HuH-7.5 (cell line): Measurements from ENCODE around the gene RAET1G.
"Not testable (repeated sequence)": the region's sequence is repeated elsewhere in the genome, so short reads cannot be mapped to it uniquely, and the experiment has no call there.

Experiments
- DNase-seq: peaks from one replicate; pipeline ENCODE4 v3.0.0; 2011; ENCODE audit warnings: low spot score

RAET1G gene

DNA sequence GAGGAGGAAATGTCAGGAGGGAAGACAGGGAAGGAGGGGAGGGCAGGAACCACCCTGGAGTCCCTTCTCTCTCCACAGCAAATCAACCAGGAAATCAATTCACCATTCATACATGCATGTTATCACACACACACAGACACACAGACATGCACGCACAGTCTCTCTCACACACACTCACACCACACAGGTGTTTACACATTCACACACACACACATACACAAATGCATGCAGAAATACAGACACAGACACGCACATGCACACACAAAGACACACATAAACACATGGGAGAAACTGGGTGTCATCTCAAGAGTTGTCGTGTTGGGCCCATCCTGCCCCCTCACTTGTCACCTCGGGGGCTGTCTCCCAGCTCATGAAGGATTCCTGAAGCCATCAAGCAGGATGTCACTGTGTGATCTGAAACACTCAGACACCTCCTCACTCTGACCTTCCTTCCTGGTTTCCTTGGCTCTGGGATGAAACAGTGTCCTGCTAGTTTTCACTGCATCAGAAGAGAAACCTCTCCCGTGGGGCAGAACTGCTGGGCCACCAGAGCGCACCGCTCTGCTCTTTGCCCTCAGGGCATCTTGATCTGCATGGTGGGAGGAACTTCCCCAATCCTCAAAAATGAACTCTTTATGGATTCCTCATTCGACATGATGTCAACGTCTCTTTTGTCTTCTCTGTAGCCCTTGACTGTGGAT is 9.2 kb downstream of the RAET1G start:
- DNase-seq = no peak

DNA sequence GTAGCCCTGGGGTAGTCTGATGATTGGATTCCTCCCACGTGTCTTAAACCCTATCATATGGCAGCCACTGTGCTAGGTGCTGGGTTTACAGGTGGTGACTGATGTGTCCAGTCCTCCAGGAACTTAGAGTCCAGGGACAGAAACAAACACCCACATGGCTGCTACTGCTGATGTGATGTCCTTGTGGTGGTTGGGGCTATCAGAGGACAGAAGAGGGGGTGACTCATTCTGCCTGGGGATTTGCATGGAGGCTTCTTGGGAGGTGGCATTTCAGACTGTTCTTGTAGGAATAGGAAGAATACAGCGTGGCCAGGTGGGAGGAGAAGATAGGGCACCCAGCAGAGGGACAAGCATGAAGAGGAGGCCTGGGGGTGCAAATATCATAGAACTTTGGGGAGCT is 9.8 kb downstream of the RAET1G start:
- no peak for DNase-seq

DNA sequence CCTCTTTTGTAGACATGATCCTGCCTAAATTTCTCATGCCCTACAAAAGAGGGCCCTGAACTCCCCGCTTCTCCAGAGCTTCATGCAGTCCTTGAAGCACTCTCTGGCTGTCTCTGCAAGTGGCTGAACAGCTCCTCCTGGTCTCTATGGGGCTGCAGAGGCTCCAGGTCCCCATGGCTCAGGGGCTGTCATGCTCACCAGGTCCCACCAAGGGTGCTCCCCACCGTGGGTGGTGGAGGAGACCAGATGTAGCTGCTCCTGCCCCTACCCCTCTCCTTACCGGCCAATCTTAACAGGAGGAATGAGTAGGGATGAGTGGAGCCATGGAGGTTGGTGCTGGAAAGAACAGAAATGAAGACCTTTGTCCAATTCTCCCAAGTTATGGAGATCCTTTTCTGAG is 10.2 kb downstream of the RAET1G start:
- DNase-seq = not testable (repeated sequence)

DNA sequence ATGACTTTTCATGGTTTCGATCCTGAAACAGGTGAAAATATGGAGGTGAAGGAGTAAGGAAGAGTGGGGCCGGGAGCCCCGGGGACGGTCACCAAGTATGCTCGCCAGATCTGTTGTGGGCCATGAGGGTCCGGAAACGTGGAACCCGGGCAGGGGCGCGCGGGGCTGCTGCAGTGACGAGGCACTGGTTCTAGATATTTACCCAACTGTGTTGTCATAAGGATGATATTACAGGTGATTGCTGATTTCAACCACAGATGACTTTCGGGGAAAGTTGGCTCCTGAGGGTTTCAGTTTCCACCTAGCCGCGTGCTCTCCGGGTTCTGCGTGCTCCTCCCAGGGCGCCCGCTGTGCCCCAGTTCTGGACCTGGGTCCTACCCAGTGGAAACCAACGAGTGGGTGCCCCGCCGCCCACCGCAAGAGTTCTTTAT is 12.2 kb downstream of the RAET1G start:
- no peak for DNase-seq

DNA sequence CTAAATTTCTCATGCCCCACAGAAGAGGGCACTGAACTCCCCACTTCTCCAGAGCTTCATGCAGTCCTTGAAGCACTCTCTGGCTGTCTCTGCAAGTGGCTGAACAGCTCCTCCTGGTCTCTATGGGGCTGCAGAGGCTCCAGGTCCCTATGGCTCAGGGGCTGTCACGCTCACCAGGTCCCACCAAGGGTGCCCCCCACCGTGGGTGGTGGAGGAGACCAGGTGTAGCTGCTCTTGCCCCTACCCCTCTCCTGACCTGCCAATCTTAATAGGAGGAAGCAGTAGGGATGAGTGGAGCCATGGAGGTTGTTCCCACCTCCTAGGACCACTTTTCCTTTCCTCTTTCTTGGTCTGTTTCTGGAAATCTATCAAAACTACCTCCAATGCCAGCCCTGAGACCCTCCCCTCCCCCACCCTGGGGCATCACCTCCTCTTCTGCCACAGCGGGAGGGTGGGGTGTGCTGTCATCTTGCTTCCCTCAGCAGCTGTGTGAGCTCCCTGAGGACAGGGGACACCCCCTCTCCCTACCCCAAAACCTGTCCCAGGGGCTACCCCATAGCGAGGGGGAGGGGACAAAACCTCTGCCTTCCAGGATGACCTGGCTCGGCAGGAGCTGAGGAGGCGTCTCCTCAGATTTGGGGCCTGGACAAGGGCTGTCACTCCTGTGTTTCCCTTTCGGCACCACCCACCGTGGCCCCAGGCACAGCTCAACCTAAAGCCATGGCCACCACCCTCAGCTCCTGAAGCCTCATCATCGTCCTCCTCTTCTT is 13.0 kb downstream of the RAET1G start:
- no peak for DNase-seq

DNA sequence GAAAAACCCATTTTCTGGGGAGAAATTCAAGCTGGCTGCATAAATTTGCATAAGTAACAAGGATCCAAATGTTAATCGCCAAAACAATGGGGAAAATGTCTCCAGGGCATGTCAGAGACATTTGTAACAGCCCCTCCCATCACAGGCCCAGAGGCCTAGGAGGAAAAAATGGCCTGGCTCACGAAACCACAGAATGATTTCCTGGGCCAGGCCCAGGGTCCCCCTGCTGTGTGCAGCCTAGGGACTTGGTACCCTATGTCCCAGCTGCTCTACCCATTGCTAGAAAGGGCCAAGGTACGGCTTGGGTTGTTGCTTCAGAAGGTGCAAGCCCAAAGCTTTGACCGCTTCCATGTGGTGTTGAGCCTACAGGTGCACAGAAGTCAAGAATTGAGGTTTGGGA is 14.4 kb downstream of the RAET1G start:
- DNase-seq = not testable (repeated sequence)

DNA sequence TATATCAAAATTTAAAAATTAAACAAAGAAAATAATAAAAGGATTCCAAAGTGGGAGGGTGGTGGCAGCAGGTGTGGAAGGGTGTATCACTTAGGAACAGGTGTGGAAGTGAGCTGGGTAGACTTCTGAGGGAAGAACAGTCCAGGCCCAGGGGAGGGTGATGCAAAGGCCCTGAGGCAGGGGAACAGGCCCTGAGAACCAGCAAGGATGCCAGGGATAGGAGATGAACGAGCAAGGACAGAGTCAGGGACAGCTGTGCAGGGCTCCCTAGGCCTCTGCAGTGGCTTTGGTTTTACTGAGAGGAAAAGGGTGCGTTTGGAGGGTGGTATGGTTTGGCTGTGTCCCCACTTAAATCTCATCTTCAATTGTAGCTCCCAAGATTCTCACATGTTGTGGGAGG is 15.6 kb downstream of the RAET1G start:
- DNase-seq = no peak

DNA sequence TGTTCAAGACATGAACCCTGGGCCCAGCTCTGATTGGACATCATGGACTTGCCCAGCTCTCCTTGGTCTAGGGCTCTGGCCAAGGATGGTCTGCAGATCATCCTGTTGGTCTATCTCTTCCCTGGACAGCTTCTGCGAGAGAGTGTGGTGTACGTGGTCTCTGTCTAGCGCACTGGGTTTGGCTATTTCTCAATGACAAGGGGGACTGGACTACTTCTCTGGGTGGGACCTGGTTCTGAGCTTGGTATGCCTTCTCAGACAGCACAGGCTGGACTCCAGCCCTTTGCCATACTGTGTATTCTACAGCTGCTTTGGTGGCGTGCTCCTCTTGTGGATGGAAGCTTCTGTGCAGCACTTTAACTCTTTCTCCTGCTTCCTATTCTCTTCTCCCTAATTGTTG is 16.5 kb downstream of the RAET1G start:
- DNase-seq = no peak

DNA sequence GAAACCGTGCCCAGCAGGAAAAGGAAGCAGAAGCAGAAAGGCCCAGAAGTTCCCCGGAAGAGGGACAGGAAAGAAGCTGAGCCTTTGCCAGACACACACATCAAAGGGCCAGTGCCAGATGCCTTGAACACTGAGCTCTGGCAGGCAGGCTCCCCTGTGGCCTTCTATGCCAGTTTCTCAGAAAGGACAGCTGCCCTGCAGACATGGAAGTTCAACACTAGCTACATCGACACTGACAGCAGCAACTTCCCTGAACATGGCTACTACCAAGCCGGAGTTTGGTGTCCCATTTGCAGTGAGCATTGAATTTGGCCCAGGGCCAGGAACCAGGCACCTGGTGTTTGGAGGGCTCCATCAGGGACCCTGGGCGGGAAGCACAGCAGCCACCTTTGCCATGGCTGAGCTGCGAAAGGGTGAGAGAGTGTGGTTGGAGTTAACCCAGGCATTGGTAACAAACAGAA is 17.0 kb downstream of the RAET1G start:
- DNase-seq = no peak

DNA sequence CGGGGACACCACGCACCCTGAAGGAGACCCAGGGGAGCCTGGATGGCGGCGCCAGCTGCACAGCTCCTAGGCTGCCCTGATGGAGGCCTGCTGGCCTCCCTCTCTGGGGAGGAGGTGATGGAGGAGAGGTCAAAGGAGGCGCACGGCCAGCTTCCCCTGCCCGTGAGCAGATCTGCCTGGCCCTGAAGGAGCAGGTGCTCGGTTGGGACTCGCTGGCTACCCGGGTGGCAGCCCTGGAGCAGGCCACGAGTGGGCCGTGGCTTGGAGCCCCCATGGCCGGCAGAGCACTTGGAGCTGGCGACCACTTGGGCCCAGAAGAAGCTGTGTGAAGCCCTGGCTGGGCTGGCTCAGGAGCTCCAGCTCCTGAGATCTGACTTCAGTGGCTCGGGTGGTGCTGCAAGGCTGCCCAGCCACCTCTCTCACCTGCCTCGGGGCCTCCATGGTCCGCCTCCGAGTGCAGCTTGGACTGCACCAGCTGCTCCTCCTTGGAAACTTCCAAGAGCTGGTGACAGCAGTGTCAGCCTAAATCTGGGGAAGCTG is 17.5 kb downstream of the RAET1G start:
- no peak for DNase-seq

DNA sequence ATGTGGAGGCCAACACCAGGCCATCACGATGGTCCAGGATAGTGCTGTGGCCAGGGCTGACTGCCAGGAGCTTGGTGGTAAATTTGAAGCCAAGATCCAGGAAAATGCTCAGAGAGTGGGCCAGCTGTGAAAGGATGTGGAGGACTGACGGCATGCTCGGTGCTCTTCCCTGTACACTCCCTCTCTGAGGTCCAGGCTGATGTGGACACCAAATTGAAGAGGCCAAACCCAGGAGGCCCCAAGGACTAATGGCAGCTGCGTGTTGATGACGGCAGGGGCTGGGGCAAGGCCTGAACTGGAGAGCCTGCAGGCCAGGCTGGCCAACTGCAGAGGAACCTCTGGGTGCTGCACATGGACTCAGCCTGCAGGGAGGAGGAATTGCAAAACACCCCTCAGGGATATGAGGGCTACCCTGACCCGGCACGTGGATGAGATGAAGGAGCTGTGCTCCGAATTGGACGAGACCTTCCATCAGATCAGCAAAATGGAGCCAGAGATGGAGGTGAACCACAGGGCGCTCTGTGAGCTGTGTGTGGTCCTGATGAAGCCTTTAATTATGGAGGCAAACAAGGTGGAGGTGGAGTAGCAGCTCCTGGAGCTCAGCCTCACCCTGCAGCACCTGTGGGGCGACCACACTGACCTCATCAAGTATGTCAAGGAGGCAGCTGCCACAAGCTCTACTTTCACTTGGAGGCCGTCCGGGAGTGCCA is 18.1 kb downstream of the RAET1G start:
- no peak for DNase-seq

DNA sequence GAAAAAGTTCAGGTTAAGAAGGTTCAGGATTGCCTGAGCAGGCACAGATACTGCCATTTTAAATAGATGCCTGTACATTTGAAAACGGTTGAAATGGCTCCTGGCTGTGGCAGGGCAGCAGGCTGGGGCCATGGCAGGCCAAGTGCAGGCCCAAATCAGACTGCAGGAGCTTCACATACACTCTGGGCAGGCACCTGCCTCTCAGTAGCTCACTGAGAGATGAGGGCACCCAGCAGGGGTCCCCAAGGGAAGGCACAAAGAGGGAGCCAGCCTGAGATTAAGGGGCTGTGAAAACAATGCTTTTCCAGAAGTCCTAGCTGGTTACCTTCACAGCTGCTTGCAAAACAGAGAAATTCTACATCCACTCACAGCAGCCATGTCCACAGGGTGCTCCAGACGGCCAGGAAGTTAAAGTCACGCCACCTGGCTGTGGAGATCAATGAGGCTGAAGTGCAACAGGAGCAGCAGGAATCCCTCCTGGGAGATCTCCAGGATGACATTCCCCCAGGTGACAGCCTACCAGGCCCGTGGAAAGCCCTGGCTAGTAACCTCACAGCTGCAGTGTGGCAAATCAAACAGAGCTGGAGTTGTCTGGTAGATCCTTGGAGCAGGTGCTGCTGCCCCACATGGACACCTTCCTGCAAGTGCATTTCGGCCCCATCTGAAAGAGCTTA is 18.8 kb downstream of the RAET1G start:
- no peak for DNase-seq

DNA sequence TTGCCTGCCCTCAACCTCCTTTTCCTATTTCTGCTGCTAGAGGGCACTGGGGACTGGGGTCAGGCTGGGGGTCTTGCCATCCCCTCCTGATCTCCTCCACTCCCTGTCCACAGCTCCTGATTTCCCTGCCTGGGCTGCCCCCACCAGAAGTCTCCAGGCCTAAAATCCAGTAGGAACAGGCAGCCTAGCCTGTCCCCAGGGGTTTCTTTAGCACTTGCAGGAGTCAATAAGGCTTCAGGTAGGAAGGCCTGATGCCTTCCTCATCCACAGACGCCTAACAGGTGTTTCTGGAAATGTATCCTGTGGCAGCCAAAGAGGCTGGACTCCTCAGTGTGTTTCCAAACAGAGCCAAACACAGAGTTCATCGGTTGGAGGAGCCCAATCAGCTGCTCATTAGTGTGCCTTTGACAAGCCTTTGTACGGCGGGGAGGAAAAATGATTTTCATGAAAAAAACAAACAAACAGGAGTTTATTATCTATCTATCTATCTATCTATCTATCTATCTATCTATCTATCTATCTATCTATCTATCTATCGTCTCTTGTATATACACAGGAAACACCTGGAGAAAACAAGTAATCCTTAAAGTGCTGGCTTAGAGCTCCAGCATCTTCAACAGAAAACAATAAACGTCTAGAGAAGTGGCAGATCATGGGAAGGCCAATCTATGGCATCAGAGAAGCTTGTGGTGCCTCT is 21.3 kb downstream of the RAET1G start:
- no peak for DNase-seq

DNA sequence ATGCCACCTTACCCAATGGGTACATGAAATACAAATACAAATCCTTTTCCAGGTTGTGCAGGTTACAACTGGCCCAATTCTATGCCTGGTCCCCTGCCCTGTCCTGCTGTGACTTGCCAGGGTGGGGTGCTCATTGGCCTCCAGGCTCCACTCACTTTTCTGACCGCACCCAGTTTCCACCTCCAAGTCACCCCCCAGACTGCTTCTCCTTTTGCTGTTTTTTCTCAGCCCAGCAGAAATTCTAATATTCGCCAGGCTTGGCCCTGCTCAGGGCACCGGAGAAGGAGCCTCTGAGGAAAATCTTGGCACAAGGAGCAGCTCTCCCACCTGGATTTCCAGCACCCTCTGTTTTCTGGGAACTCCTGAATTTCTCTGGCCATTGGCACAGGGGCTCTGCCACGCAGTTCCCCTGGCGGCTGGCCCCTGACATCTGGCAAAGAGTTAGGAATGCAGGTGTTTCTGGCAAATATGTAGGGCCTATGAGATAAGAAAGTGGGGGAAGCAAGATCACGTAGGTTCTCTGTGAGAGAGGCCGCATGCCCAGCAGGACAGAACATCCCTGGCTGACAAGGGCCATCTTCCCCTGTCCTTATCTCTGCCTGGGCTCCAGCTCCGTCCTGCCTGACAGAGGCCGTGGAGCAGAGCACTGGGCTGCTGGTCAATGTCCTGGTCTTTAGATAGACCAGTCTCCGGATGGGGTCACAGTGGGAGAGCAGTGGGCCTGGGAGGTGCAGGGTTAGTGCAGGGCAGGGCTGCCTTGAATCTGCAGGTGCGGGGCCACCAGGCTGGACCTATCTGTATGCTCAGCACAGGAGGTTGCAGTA is 22.1 kb downstream of the RAET1G start:
- no peak for DNase-seq

DNA sequence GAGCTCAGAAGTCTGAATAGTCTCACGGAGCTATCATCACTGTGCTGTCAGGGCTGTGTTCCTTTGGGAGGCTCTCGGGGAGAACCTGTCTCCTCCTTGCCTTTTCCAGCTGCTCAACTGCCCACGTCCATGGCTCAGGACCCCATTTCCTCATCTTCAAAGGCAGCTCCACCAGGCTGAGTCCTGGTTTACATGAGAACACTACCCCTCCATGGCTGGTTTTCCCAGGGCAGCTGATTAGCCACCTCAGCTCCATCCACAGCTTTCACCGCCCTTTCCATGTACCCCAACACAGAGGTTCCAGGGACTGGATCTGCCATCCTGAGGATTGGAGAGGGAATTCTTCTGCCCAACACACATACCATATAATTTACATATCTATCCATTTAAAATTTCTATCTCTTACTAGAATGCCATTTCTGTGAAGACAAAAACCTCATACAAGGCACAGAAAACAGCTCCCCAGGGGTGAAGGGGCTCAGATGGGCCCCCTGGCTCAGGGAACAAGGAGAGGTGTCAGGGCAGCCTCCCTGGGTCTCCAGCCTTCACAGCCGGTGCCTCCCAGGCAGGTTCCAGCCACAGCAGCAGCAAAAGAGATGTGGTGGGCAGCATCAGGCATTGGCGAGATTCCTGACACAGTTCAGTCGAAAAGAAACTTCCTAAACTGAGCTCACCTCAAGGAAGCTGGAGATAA is 22.8 kb downstream of the RAET1G start:
- no peak for DNase-seq

DNA sequence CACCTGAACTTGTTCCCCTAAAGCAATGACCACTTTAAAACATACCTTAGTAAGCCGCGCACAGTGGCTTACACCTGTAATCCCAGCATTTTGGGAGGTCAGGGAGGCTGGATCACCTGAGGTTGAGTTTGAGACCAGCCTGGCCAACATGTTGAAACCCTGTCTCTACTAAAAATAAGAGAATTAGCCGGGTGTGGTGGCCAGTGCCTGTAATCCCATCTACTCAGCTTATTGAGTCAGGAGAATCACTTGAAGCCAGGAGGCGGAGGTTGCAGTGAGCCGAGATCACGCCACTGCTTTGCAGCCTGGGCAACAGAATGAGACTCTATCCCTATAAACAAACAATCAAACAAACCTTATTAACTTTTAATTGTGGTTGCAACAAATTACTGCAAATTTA is 23.4 kb downstream of the RAET1G start:
- no peak for DNase-seq

DNA sequence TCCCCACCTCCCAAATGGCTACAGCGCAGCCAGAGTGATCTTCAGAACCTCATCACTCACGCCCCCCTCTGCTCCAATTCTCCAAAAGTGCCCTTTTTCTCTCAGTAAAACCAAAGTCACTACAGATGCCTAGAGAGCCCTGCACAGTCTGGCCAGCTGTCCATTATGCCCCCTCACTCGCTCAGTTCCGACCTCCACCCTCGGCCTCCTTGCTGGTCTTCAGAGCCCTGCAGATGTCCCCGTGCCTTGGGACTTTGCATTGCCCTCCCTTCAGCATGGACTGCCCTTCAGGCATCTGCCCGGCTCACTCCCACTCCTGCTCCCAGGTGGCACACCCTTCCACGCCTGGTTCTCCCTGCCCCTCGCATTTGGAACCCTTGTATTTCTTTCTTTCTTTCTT is 24.0 kb downstream of the RAET1G start:
- no peak for DNase-seq

DNA sequence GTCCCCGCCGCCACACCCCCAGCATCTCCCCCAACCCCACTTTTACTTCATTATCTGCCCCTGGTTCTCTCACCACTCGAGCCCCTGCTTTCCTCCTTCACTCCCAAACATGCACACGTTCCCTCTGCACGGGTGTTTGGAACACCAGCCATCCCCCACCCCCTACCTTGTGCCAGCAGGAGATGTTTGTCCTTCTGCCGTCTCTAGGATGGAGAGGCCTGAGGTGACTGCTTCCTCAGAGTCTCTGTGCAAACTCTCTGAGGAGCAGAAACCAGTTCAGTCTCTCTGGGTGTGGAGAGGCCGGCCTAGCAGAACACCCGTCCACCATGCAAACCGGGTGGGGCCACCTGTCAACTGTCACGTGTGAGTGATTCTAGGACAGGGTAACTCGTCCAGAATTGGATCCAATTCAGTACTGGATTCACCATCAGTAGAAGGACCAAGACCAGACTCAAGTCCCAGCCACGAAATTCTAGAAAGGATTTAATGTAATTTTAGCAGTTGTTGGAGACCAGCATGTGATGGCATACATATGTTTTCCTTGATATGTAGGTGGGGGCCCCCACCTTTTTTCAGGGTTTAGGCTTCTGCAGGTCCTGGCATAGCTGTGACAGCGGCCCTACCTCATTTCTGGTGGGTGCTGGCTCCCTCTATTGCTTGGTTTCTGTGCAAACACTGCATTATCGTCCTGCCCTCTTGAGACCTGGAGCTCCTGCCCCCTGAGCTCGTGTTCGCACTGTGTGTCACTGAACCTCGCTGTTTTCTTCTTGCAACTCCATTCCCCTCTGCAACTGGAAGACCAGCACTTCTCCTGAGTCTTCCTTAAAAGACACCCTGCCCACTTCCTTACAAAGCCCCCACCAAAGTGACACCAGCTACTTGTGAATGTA is 24.8 kb downstream of the RAET1G start, which contains the start of gene RAET1E:
RAET1E (minus strand) TSS at position 259 of the 890 bp plus-strand sequence. CDS start 7,212 bp downstream, outside the sequence.
- DNase-seq = no peak
